ENCODE data around the gene DCXR.

Gene DCXR

GRCh38 chr17:82037092-82037888, at the start of gene DCXR:
DCXR (minus strand) TSS chr17:82037697; CDS start chr17:82037682, 15 bp downstream.
- Mint-ChIP-seq H3K27me3 (no peaks in the 10 kb centered on the region), H3K36me3 (no peaks in the 10 kb centered on the region), H3K4me1 (peaks cover 28% of the 10 kb centered on the region), H3K4me3 (peak within 1 kb of the TSS; percentile 88), H3K9me3 (no peaks in the 10 kb centered on the region), H3K27ac (peak within 1 kb of the TSS; percentile 86)

GRCh38 chr17:82085931-82086764, 48.7 kb upstream of the DCXR start:
- H3K9me3 Mint-ChIP-seq: no peaks in the 10 kb centered on the region
- no peaks in the 10 kb centered on the region for H3K36me3 Mint-ChIP-seq
- no peaks in the 10 kb centered on the region for H3K27me3 Mint-ChIP-seq
- H3K27ac Mint-ChIP-seq: no peak overlapping the region
- no peaks in the 10 kb centered on the region for H3K4me1 Mint-ChIP-seq
- no peak overlapping the region for H3K4me3 Mint-ChIP-seq

- Mint-ChIP-seq H3K36me3 (no peaks in the 10 kb centered on the region), H3K27ac (no peak overlapping the region), H3K4me1 (no peaks in the 10 kb centered on the region)
Measured at GRCh38 chr17:82085031-82085861, 47.7 kb upstream of the DCXR start.

DNA sequence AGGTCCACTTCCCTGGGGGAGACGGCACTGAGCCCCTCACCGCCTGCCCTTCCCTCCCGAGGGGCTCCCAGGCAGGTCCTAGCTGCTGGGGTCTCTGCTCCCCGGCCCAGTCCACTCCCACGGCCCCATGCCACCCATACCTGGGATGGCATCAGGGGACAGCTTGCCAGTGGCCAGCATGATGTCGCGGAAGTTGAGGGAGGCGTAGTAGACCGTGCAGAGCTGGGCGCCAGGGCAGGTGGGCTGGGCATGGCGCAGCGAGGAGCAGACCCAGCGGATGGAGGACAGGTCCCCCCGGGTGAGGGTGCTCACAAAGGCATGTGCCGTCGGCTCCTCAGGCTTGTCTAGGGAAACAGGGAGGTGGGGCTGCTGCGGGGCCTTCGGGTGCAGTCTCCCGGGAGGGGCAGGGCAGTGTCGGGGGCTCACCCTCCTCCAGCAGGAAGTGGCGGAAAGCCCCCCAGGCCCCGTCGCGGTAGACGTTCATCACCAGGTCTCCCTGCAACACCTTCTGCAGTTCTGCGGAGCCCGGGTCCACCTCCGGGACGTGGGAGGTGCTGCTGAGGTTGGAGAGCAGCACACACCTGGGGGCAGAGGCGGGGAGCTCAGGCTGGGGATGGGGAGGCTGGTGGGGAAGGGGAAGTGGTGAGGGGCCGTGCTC, 47.0 kb upstream of the DCXR start:
- no peaks in the 10 kb centered on the region for H3K9me3 Mint-ChIP-seq
- no peaks in the 10 kb centered on the region for H3K4me1 Mint-ChIP-seq
- no peak overlapping the region for H3K27ac Mint-ChIP-seq
- H3K4me3 Mint-ChIP-seq: no peak overlapping the region
- no peaks in the 10 kb centered on the region for H3K36me3 Mint-ChIP-seq
- H3K27me3 Mint-ChIP-seq: no peaks in the 10 kb centered on the region

More at GRCh38 chr17:82085031-82085861, 47.7 kb upstream of the DCXR start:
- Mint-ChIP-seq H3K9me3 (no peaks in the 10 kb centered on the region), H3K27me3 (no peaks in the 10 kb centered on the region), H3K4me3 (no peak overlapping the region)

- no peak overlapping the region for H3K4me3 Mint-ChIP-seq
- H3K27ac Mint-ChIP-seq: no peak overlapping the region
- no peaks in the 10 kb centered on the region for H3K9me3 Mint-ChIP-seq
- no peaks in the 10 kb centered on the region for H3K4me1 Mint-ChIP-seq
- no peaks in the 10 kb centered on the region for H3K27me3 Mint-ChIP-seq
- H3K36me3 Mint-ChIP-seq: no peaks in the 10 kb centered on the region
Measured at GRCh38 chr17:82083533-82084359, 46.2 kb upstream of the DCXR start.

DNA sequence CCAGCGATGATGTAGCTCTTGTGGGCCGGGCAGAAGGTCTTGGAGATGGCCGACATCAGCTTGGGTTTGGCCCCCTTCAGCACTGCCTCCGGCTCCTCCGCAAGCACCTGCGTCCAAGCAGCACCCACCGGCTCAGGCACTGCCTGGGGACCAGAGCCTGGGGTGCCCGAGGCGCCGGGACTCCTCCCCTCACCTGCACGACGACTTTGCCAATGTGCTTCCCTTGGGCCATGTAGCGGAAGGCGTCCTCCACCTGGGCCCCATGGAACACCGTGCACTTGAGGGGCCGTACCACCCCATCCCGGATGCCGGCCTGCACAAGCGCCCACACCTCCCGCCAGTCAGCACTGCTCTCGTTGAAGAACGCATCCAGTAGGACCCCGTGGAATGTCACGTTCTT, 45.5 kb upstream of the DCXR start:
- H3K4me3 Mint-ChIP-seq: no peak overlapping the region
- H3K4me1 Mint-ChIP-seq: no peaks in the 10 kb centered on the region
- no peaks in the 10 kb centered on the region for H3K9me3 Mint-ChIP-seq
- H3K27ac Mint-ChIP-seq: no peak overlapping the region
- H3K27me3 Mint-ChIP-seq: no peaks in the 10 kb centered on the region
- H3K36me3 Mint-ChIP-seq: no peaks in the 10 kb centered on the region

DNA sequence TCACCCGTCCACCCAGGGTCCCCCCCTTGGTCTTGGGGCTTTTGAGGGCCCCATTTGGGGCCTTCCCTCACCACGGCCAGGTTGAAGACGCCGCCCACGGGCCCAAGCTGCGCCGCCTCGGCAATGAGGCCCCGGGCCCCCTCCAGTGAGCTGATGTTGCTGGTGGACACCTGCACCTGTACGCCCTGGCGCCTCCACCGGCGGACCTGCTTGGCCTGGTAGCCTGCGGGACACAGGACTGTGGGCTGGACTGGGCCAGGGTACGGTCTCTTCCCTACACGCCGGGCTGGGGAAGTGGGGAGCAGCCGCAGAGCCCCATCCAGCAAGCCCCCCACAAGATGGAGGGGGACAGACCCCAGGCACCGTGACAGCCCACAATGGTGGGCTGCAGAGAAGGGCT, 45.0 kb upstream of the DCXR start:
- H3K27me3 Mint-ChIP-seq: no peaks in the 10 kb centered on the region
- H3K36me3 Mint-ChIP-seq: no peaks in the 10 kb centered on the region
- no peak overlapping the region for H3K27ac Mint-ChIP-seq
- H3K4me3 Mint-ChIP-seq: no peak overlapping the region
- no peaks in the 10 kb centered on the region for H3K4me1 Mint-ChIP-seq
- H3K9me3 Mint-ChIP-seq: no peaks in the 10 kb centered on the region

- Mint-ChIP-seq H3K36me3 (no peaks in the 10 kb centered on the region), H3K9me3 (no peaks in the 10 kb centered on the region), H3K4me3 (no peak overlapping the region)
Measured at GRCh38 chr17:82081966-82082365, 44.5 kb upstream of the DCXR start.

DNA sequence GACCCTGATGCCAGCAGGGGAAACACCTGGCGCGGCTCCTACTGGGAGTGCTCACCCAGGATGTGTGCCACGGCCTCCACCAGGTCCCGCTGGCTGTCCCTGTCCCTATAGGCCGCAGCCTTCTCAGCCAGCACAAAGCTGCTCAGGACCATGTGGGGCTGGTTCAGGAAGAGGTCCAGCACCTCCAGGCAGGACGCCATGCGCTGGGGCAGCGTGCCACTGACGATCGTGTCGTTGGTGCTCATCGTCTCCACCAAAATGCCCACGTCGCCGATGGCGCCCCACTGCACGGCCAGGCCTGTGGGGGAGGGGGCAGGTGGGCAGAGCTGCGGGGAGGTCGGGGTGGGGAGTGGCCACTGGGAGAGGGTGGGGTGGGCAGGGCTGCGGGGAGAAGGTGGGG, 44.0 kb upstream of the DCXR start:
- H3K9me3 Mint-ChIP-seq: no peaks in the 10 kb centered on the region
- no peak overlapping the region for H3K4me3 Mint-ChIP-seq
- no peaks in the 10 kb centered on the region for H3K36me3 Mint-ChIP-seq

More at GRCh38 chr17:82081966-82082365, 44.5 kb upstream of the DCXR start:
- no peak overlapping the region for H3K27ac Mint-ChIP-seq
- H3K4me1 Mint-ChIP-seq: no peaks in the 10 kb centered on the region
- no peaks in the 10 kb centered on the region for H3K27me3 Mint-ChIP-seq

GRCh38 chr17:82080789-82081464, 43.4 kb upstream of the DCXR start:
- Mint-ChIP-seq H3K4me1 (no peaks in the 10 kb centered on the region), H3K36me3 (no peaks in the 10 kb centered on the region), H3K27me3 (no peaks in the 10 kb centered on the region), H3K27ac (no peak overlapping the region), H3K4me3 (no peak overlapping the region), H3K9me3 (no peaks in the 10 kb centered on the region)

More for the DNA sequence above, 44.0 kb upstream of the DCXR start:
- H3K27ac Mint-ChIP-seq: no peak overlapping the region
- no peaks in the 10 kb centered on the region for H3K27me3 Mint-ChIP-seq
- H3K4me1 Mint-ChIP-seq: no peaks in the 10 kb centered on the region

DNA sequence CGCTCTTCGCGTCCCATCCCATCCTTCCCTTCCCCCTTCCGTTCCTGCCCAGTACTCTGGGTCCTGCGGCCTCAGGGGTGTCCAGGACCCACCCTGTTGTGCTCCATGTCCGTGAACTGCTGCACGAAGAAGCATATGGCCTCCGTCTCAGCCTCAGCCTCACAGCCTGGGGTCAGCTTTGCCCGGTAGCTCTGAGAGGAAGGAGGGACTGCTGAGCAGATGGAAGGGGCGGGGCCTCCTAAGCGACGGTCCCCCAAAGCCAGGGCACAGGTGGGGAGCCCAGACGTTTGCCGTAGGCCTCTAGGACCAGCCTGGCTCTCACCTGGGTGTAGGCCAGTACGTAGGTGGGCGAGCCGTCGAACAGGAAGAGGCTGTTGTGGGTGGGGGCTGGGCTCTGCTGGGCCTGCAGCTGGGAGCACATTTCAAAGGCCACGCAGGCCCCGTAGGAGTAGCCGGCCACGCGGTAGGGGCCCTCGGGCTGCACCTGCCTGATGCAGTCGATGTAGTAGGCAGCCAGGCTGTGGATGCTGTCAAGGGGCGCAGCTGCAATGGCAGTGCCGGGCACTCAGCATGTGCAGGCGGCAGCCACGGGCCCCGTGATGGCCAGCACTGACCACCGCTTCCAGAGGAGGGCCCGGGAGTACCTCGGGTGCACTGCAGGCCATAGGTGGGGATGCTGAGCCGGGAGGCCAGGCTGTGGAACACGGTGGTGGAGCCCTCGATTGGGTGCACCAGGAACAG, 42.7 kb upstream of the DCXR start:
- no peaks in the 10 kb centered on the region for H3K4me1 Mint-ChIP-seq
- no peak overlapping the region for H3K27ac Mint-ChIP-seq
- H3K36me3 Mint-ChIP-seq: no peaks in the 10 kb centered on the region
- no peaks in the 10 kb centered on the region for H3K27me3 Mint-ChIP-seq
- H3K4me3 Mint-ChIP-seq: no peak overlapping the region
- H3K9me3 Mint-ChIP-seq: no peaks in the 10 kb centered on the region

DNA sequence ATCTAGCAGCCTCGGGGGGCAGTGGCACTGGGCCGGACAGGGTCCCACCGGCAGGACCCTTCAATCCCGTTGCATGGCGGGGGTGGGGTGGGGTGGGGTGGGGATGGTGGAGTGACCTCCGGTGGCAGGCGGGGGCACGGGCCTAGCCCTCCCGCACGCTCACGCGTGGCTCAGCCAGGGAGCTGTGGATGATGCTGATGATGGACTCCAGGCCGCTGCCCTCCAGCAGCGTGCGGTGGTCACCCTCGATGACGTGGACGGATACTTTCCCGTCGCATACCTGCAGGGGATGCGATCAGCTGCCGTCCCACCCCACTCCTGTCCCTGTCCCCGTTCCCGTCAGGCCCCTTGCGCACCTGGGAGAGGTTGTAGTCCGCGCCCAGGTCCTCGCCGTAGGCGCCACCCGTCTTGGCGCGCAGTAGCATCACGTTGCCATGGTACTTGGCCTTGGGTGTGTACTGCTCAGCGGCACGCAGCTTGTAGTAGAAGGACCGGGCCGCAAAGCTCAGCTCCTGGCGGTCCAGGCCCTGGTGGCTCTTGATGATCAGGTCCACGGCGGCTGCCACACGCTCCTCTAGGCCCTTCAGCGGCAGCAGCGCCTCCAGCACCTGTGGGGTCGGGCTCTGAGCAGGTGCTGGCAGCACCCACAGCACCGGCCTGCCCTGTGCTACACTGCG, 41.6 kb upstream of the DCXR start:
- H3K4me1 Mint-ChIP-seq: no peaks in the 10 kb centered on the region
- no peak overlapping the region for H3K27ac Mint-ChIP-seq
- H3K27me3 Mint-ChIP-seq: no peaks in the 10 kb centered on the region
- H3K36me3 Mint-ChIP-seq: no peaks in the 10 kb centered on the region
- no peak overlapping the region for H3K4me3 Mint-ChIP-seq
- no peaks in the 10 kb centered on the region for H3K9me3 Mint-ChIP-seq

GRCh38 chr17:82078433-82078832, 40.9 kb upstream of the DCXR start:
- Mint-ChIP-seq H3K27ac (no peak overlapping the region), H3K4me1 (no peaks in the 10 kb centered on the region), H3K27me3 (no peaks in the 10 kb centered on the region), H3K36me3 (no peaks in the 10 kb centered on the region), H3K4me3 (no peak overlapping the region), H3K9me3 (no peaks in the 10 kb centered on the region)

Measured in activated naive CD4-positive, alpha-beta T cell treated with anti-CD3 and anti-CD28 coated beads, Interleukin-2, amount 50 U/mL, for 24 hours (primary cell).